ENCODE measurements around the gene LRRN3. TPM values are rescaled to one million over a fixed set of nuclear protein-coding genes. Genes with fewer than 3 reads are reported as not detected.

Gene LRRN3
- total and polyA plus RNA-seq, 10 of the 15 experiments (the other 5 are each of a cell fraction or from before 2014, with no cell fraction given) = 0.02 to 0.24 (median 0.11) TPM; not detected in 3

GRCh38 chr7:111138193-111138569 is 47.3 kb downstream of the LRRN3 start (continued):
- TF ChIP-seq, protein P1, sequence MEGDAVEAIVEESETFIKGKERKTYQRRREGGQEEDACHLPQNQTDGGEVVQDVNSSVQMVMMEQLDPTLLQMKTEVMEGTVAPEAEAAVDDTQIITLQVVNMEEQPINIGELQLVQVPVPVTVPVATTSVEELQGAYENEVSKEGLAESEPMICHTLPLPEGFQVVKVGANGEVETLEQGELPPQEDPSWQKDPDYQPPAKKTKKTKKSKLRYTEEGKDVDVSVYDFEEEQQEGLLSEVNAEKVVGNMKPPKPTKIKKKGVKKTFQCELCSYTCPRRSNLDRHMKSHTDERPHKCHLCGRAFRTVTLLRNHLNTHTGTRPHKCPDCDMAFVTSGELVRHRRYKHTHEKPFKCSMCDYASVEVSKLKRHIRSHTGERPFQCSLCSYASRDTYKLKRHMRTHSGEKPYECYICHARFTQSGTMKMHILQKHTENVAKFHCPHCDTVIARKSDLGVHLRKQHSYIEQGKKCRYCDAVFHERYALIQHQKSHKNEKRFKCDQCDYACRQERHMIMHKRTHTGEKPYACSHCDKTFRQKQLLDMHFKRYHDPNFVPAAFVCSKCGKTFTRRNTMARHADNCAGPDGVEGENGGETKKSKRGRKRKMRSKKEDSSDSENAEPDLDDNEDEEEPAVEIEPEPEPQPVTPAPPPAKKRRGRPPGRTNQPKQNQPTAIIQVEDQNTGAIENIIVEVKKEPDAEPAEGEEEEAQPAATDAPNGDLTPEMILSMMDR (IDR thresholded peaks at IDR 0.05 in 2 of 3, conservative IDR thresholded peaks at IDR 0.05 in 1 of 3; ENCODE audit: control insufficient read depth in 2 of 3, extremely low read depth in 1 of 3, insufficient read depth in 1 of 3, low read depth in 3 of 3, low read length in 3 of 3) = no peak
- no peak for TF ChIP-seq RFX5 (IDR thresholded peaks at IDR 0.05; ENCODE audit: low read depth, low read length)
- no peak for TF ChIP-seq FOS (IDR thresholded peaks at IDR 0.05; ENCODE audit: borderline replicate concordance, extremely low read depth, insufficient read length)
- TF ChIP-seq SMARCA5 (IDR thresholded peaks at IDR 0.05) = no peak; the same call in 1 of the 2 replicates
- TF ChIP-seq GATAD2B (conservative IDR thresholded peaks at IDR 0.05; ENCODE audit: low read depth) = no peak
- peak; percentile 88 for TF ChIP-seq TCF7 (IDR thresholded peaks at IDR 0.05; ENCODE audit: borderline replicate concordance)
- TF ChIP-seq FOXK2 (IDR thresholded peaks at IDR 0.05) = no peak
- TF ChIP-seq STAT1 (conservative IDR thresholded peaks at IDR 0.05) = no peak
- TF ChIP-seq NFYB (IDR thresholded peaks at IDR 0.05; ENCODE audit: insufficient read depth, low read depth, low read length) = peak; percentile 38; the same call in 1 of the 2 replicates
- TF ChIP-seq PAX5 (IDR thresholded peaks at IDR 0.05; ENCODE audit: borderline replicate concordance, low read depth, low read length) = no peak
- no peak for TF ChIP-seq HCFC1 (IDR thresholded peaks at IDR 0.05; ENCODE audit: low read length)
- TF ChIP-seq CUX1 (IDR thresholded peaks at IDR 0.05; ENCODE audit: insufficient replicate concordance, low read depth, low read length) = no peak
- TF ChIP-seq FOXM1 (IDR thresholded peaks at IDR 0.05; ENCODE audit: low read depth, low read length) = peak; percentile 71
- TF ChIP-seq KDM1A (IDR thresholded peaks at IDR 0.05; ENCODE audit: borderline replicate concordance) = no peak
- no peak; the same call in 1 of the 2 replicates for TF ChIP-seq RAD51 (IDR thresholded peaks at IDR 0.05)
- TF ChIP-seq TAF1 (IDR thresholded peaks at IDR 0.05; ENCODE audit: borderline replicate concordance, low read depth, low read length) = no peak
- 0 out of 4 replicates have a peak, but pooled peaks of 1 of the 2 experiments have one; percentile 58 for TF ChIP-seq ETV6 (conservative IDR thresholded peaks at IDR 0.05 in 1 of 2, IDR thresholded peaks at IDR 0.05 in 1 of 2; ENCODE audit: borderline replicate concordance in 1 of 2, low read depth in 1 of 2)
- TF ChIP-seq, protein P2, sequence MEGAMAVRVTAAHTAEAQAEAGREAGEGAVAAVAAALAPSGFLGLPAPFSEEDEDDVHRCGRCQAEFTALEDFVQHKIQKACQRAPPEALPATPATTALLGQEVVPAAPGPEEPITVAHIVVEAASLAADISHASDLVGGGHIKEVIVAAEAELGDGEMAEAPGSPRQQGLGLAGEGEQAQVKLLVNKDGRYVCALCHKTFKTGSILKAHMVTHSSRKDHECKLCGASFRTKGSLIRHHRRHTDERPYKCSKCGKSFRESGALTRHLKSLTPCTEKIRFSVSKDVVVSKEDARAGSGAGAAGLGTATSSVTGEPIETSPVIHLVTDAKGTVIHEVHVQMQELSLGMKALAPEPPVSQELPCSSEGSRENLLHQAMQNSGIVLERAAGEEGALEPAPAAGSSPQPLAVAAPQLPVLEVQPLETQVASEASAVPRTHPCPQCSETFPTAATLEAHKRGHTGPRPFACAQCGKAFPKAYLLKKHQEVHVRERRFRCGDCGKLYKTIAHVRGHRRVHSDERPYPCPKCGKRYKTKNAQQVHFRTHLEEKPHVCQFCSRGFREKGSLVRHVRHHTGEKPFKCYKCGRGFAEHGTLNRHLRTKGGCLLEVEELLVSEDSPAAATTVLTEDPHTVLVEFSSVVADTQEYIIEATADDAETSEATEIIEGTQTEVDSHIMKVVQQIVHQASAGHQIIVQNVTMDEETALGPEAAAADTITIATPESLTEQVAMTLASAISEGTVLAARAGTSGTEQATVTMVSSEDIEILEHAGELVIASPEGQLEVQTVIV (IDR thresholded peaks at IDR 0.05; ENCODE audit: borderline replicate concordance, partially characterized antibody) = no peak
- TF ChIP-seq MEF2A (IDR thresholded peaks at IDR 0.05; ENCODE audit: insufficient read depth, low read depth, low read length) = no peak
- TF ChIP-seq IKZF1 (conservative IDR thresholded peaks at IDR 0.05) = peak; percentile 66; the same call in 1 of the 2 replicates
- TF ChIP-seq IRF4 (IDR thresholded peaks at IDR 0.05; ENCODE audit: low read depth, low read length) = peak; percentile 32; the same call in 1 of the 2 replicates
- TF ChIP-seq NR2F1 (conservative IDR thresholded peaks at IDR 0.05) = peak; percentile 82
- peak; percentile 22; the same call in 1 of the 2 replicates for TF ChIP-seq RBBP5 (conservative IDR thresholded peaks at IDR 0.05)

Data from GM12878 (cell line).